A549 (cell line): ENCODE measurements around the gene PTBP1.

Experiments
- CEBPB ChIP-seq, 2 experiments: fragments of >200 bp in 1 of 2; sonication (Bioruptor Twin) in 1 of 2; formaldehyde crosslinking in 1 of 2; IDR thresholded peaks; 2 replicates each; pipeline ENCODE4 v1.6.1; 2012 to 2016
- JUN ChIP-seq, 2 experiments: fragments of >200 bp; sonication (Bioruptor Twin); formaldehyde crosslinking; IDR thresholded peaks; 2 replicates in 1 of 2; 3 replicates in 1 of 2; pipeline ENCODE4 v1.6.1; 2016 to 2017
- MAZ ChIP-seq: fragments of 150-350 bp; IDR thresholded peaks from 2 replicates; pipeline ENCODE4 v1.6.1; 2014; ENCODE audit warnings: antibody characterized with exemption, low read depth, low read length, borderline replicate concordance
- RAD21 ChIP-seq, 2 experiments: fragments of >200 bp in 1 of 2; sonication (Bioruptor Twin) in 1 of 2; formaldehyde crosslinking in 1 of 2; IDR thresholded peaks in 1 of 2; conservative IDR thresholded peaks in 1 of 2; 2 replicates in 1 of 2; 3 replicates in 1 of 2; pipeline ENCODE4 v1.6.1; 2012 to 2018; ENCODE audit warnings: inconsistent platforms in 1 of 2
- TF ChIP-seq, protein P1 (sequence below): fragments of >200 bp; sonication (Bioruptor Twin); formaldehyde crosslinking; IDR thresholded peaks from 3 replicates; pipeline ENCODE4 v1.5.1; 2016

DNA sequence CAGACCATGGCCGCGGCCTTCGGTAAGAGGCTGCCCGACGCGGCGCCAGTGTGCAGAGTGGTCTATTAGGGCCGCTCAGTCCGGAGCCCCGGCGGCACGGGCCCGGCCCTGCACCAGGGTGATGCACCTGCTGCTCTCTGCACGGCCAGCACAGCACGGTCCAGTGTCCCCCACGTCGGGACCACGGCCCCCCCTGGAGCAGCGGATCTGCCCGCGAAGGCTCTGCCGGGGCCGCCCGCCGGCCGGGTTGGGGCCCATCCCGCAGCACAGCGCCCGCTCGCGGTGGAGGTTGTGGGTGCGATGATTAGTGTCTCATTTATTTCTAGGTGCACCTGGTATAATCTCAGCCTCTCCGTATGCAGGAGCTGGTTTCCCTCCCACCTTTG lies 7.9 kb downstream of the PTBP1 start:
- TF ChIP-seq, protein P1, sequence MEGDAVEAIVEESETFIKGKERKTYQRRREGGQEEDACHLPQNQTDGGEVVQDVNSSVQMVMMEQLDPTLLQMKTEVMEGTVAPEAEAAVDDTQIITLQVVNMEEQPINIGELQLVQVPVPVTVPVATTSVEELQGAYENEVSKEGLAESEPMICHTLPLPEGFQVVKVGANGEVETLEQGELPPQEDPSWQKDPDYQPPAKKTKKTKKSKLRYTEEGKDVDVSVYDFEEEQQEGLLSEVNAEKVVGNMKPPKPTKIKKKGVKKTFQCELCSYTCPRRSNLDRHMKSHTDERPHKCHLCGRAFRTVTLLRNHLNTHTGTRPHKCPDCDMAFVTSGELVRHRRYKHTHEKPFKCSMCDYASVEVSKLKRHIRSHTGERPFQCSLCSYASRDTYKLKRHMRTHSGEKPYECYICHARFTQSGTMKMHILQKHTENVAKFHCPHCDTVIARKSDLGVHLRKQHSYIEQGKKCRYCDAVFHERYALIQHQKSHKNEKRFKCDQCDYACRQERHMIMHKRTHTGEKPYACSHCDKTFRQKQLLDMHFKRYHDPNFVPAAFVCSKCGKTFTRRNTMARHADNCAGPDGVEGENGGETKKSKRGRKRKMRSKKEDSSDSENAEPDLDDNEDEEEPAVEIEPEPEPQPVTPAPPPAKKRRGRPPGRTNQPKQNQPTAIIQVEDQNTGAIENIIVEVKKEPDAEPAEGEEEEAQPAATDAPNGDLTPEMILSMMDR = no peak
- TF ChIP-seq JUN (IDR thresholded peaks at IDR 0.05) (no peak), MAZ (no peak), RAD21 (conservative IDR thresholded peaks at IDR 0.05 in 1 of 2, IDR thresholded peaks at IDR 0.05 in 1 of 2) (no peak), CEBPB (IDR thresholded peaks at IDR 0.05) (no peak)
